ENCODE measurements around the gene TENM4. TPM values are rescaled to one million over a fixed set of nuclear protein-coding genes. Genes with fewer than 3 reads are reported as not detected.
A peak's percentile ranks its signal among the peaks of the same experiment; 100 is the strongest.

TENM4 gene
- total and polyA plus RNA-seq, 2 of the 8 experiments (the other 6 are each of a cell fraction or from before 2014, with no cell fraction given): 3.5 to 7.2 TPM

DNA sequence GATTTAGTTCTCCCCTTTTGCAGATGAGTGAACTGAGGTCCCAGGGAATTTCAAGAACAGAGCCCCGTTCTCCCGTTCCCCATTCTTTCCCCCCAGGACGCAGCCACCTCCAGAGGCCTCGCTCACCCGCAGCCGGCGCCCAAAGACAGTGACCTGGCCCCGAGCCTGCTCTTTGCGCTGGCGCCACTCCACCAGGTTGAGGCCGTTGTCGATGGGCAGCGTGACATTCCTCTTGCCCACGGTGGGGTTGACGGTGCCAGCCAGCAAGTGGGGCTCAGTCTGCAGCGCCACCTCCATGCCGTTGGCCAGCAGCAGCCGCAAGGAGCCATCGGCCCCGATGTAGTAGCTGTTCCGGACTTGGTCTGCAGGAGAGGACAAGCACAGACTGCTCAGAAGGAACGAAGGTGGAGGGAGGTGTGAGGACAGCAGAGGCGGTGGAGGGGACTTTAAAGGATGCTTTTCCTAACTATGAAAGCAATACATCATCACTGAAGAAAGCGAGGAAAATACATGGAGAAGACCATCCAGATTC, 764.7 kb downstream of the TENM4 start:
- Histone ChIP-seq H3K79me2 (ENCODE audit: control insufficient read depth in 1 of 2, insufficient read depth in 2 of 2, low read length in 2 of 2) (no peaks in the 10 kb centered on the region), H4K20me1 (replicated peaks in 1 of 2; ENCODE audit: control insufficient read depth in 1 of 2, insufficient read depth in 2 of 2, low read length in 2 of 2) (no peaks in the 10 kb centered on the region), H3K14ac (ENCODE audit: insufficient read length) (no peak overlapping the region), H2BK5ac (ENCODE audit: low read depth, low read length) (no peak overlapping the region; the same call in 1 of the 2 replicates), H2AFZ (ENCODE audit: low read length) (no peak overlapping the region), H3K4me2 (ENCODE audit: insufficient read depth in 1 of 2, low read depth in 2 of 2, low read length in 2 of 2) (no peak overlapping the region), H3K56ac (replicated peaks; ENCODE audit: insufficient read length, low read depth, low read length) (no peak overlapping the region), H3K23ac (ENCODE audit: insufficient read length) (no peak overlapping the region), H3K27me3 (replicated peaks in 1 of 4; ENCODE audit: control insufficient read depth in 3 of 4, extremely low read depth in 1 of 4, insufficient read depth in 3 of 4, low read length in 3 of 4) (no peaks in the 10 kb centered on the region), H3K27ac (ENCODE audit: low read depth, low read length) (no peak overlapping the region), H3K23me2 (ENCODE audit: low read depth, low read length) (no peaks in the 10 kb centered on the region), H3K9me3 (ENCODE audit: insufficient read depth in 2 of 2, low read depth in 1 of 2, low read length in 1 of 2) (no peaks in the 10 kb centered on the region), H2BK120ac (replicated peaks; ENCODE audit: low read depth, low read length) (no peak overlapping the region), H4K8ac (ENCODE audit: extremely low read depth, insufficient read depth, low read length) (no peak overlapping the region), H2BK15ac (ENCODE audit: low read length) (no peak overlapping the region), H3K4me3 (ENCODE audit: extremely low read depth in 1 of 4, insufficient read depth in 2 of 4, low read depth in 3 of 4, low read length in 4 of 4) (no peak overlapping the region), H4K5ac (ENCODE audit: insufficient read length, low read depth, low read length) (no peak overlapping the region), H3K4me1 (replicated peaks in 1 of 4; ENCODE audit: control insufficient read depth in 3 of 4, insufficient read depth in 4 of 4, low read length in 3 of 4) (no peaks in the 10 kb centered on the region), H4K91ac (replicated peaks; ENCODE audit: insufficient read length, low read length) (no peak overlapping the region), H3K18ac (ENCODE audit: extremely low read depth, low read length) (no peak overlapping the region), H3K36me3 (ENCODE audit: control insufficient read depth in 2 of 4, insufficient read depth in 4 of 4, low read length in 3 of 4) (no peaks in the 10 kb centered on the region), H2AK5ac (ENCODE audit: low read depth, low read length) (no peak overlapping the region), H3K9ac (replicated peaks in 1 of 4; ENCODE audit: extremely low read depth in 1 of 4, low read depth in 3 of 4, low read length in 3 of 4) (no peak overlapping the region), H2BK12ac (ENCODE audit: low read depth, low read length) (no peak overlapping the region), H3K4ac (replicated peaks; ENCODE audit: insufficient read length, low read depth, low read length) (no peak overlapping the region), H2BK20ac (ENCODE audit: low read length) (no peak overlapping the region), H3K79me1 (ENCODE audit: low read depth, low read length) (no peaks in the 10 kb centered on the region)
- 94% methylated on average over 24 of the region's 24 CpGs; no CpG with 5 or more reads in 1 of the 2 experiments for WGBS, 2 experiments (ENCODE audit: extremely low coverage in 1 of 2, insufficient coverage in 1 of 2, insufficient read length in 1 of 2, insufficient replicate concordance in 2 of 2, low coverage in 1 of 2, low lambda C conversion rate in 2 of 2, missing lambda C conversion rate in 1 of 2)
- DNase-seq (ENCODE audit: low read depth in 1 of 2, low spot score in 2 of 2) (no peak), FAIRE-seq (no peak)
- ChIA-PET POLR2A (ENCODE audit: partially characterized antibody) (interaction anchor here (1.5 kb wide), 1 partner anchor 8 kb away, joined by 5 read pairs; no protein-coding TSS in a partner anchor), CTCF (ENCODE audit: partially characterized antibody) (interaction anchor here (1.2 to 4.3 kb wide), 6 partner anchors 8 to 285 kb away, joined by 3 to 32 read pairs (median 6); no protein-coding TSS in a partner anchor)
- no peak for TF ChIP-seq RXRA (IDR thresholded peaks at IDR 0.05; ENCODE audit: insufficient read depth, low read depth, low read length)
- TF ChIP-seq, protein P1, sequence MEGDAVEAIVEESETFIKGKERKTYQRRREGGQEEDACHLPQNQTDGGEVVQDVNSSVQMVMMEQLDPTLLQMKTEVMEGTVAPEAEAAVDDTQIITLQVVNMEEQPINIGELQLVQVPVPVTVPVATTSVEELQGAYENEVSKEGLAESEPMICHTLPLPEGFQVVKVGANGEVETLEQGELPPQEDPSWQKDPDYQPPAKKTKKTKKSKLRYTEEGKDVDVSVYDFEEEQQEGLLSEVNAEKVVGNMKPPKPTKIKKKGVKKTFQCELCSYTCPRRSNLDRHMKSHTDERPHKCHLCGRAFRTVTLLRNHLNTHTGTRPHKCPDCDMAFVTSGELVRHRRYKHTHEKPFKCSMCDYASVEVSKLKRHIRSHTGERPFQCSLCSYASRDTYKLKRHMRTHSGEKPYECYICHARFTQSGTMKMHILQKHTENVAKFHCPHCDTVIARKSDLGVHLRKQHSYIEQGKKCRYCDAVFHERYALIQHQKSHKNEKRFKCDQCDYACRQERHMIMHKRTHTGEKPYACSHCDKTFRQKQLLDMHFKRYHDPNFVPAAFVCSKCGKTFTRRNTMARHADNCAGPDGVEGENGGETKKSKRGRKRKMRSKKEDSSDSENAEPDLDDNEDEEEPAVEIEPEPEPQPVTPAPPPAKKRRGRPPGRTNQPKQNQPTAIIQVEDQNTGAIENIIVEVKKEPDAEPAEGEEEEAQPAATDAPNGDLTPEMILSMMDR (IDR thresholded peaks at IDR 0.05; ENCODE audit: control extremely low read depth in 1 of 3, insufficient read depth in 1 of 3, low read depth in 1 of 3, low read length in 3 of 3): peak in 1 of 3 experiments; percentile 8; a peak in 1 of 4 replicates
